Esophagus muscularis mucosa (tissue), 4 donors: ENCODE measurements around the gene STRAP. TPM values are rescaled to one million over a fixed set of nuclear protein-coding genes. Genes with fewer than 3 reads are reported as not detected.

ENCODE experiments used
- DNase-seq: peaks from one replicate; pipeline ENCODE4 v3.0.0-alpha.2; 2017; ENCODE audit errors: extremely low spot score
- H3K27ac ChIP-seq, 4 donors: fragments of 200-600 bp; sonication (generic); replicated peaks in 1 of 4; 1 replicate in 3 of 4; 2 replicates in 1 of 4; pipeline ENCODE4 v1.5.1; 2016 to 2019; ENCODE audit warnings: mild to moderate bottlenecking in 1 of 4
- H3K27me3 ChIP-seq, 4 donors: fragments of 200-600 bp; sonication (generic); one replicate each; pipeline versions ENCODE4 v1.5.1 to v1.6.0; 2016 to 2019
- H3K36me3 ChIP-seq, 4 donors: fragments of 200-600 bp; sonication (generic); one replicate each; pipeline ENCODE4 v1.5.1; 2016 to 2019
- H3K4me1 ChIP-seq, 4 donors: fragments of 200-600 bp; sonication (generic); one replicate each; pipeline ENCODE4 v1.5.1; 2016 to 2019
- H3K4me3 ChIP-seq, 4 donors: fragments of 200-600 bp; sonication (generic); 1 replicate in 2 of 4; 2 replicates in 2 of 4; pipeline ENCODE4 v1.5.1; 2016 to 2019; ENCODE audit warnings: mild to moderate bottlenecking in 4 of 4, moderate library complexity in 1 of 4
- H3K9me3 ChIP-seq, 4 donors: fragments of 200-600 bp; sonication (generic); 1 replicate in 3 of 4; 2 replicates in 1 of 4; pipeline ENCODE4 v1.5.1; 2016 to 2019
- EP300 ChIP-seq: sonication (generic); formaldehyde crosslinking; IDR thresholded peaks from one replicate; pipeline ENCODE4 v1.6.1; 2017; ENCODE audit warnings: antibody characterized with exemption
- POLR2A ChIP-seq: fragments of 450-650 bp; IDR thresholded peaks from one replicate; pipeline ENCODE4 v1.6.1; 2017; ENCODE audit warnings: antibody characterized with exemption, moderate library complexity, mild to moderate bottlenecking, low read depth
- POLR2AphosphoS5 ChIP-seq, 2 donors: sonication (generic); formaldehyde crosslinking; IDR thresholded peaks; one replicate each; pipeline ENCODE4 v1.6.1; 2017; ENCODE audit warnings: antibody characterized with exemption in 2 of 2
- WGBS: methylation state at CpG from one replicate; pipeline ENCODE4 v1.1.5; 2018; 5-methylcytosine and 5-hydroxymethylcytosine counted together
- intact Hi-C: fragments of 100-400 bp; cut with DNase I; formaldehyde crosslinking; loops from one replicate; pipeline ENCODE4 v1.15.1; 2023
- total RNA-seq, 4 donors: library from RNA; depleted of rRNA; stranded (reverse); fragments of >200 nt; gene quantifications; one replicate each; pipeline versions ENCODE4 v1.1.0 to v1.2.1, GENCODE V29; 2016
- TF ChIP-seq, protein P1 (sequence below), 3 experiments: fragments of 200-600 bp in 2 of 3; fragments of 450-650 bp in 1 of 3; sonication (generic) in 2 of 3; IDR thresholded peaks; one replicate each; pipeline ENCODE4 v1.5.1; 2017 to 2019; ENCODE audit warnings: antibody characterized with exemption in 3 of 3, mild to moderate bottlenecking in 2 of 3, moderate library complexity in 1 of 3

STRAP gene
- 10 to 100 TPM; 63.9 to 78.5 (median 74.0) TPM for total RNA-seq

DNA sequence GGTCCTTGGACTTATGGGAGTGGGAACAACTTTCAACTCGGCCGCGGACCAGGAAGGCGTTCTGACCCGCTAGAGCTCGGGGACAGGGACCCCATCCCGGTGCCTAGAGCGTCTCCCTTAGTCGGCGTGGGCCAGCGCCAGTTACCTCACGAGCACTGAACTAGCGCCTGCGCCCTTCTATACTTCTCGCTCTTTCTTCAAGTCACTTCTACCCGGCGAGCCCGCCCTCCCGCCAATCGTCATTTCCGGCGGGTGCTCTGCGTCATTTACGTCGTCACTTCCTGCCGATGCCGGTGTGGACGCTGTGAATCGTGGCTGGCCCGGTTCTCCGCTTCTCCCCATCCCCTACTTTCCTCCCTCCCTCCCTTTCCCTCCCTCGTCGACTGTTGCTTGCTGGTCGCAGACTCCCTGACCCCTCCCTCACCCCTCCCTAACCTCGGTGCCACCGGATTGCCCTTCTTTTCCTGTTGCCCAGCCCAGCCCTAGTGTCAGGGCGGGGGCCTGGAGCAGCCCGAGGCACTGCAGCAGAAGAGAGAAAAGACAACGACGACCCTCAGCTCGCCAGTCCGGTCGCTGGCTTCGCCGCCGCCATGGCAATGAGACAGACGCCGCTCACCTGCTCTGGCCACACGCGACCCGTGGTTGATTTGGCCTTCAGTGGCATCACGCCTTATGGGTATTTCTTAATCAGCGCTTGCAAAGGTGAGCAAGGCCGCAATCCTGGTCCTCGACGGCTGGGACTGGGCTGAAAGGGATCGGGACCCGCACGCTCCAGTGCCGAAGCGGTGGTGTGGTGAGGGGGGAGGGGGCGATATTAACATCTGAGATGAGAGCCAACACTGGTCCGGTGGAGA, at the start of gene STRAP:
STRAP (plus strand) TSS at position 270 of the 854 bp plus-strand sequence; CDS start at position 591, 321 bp downstream.
- DNase-seq = peak; percentile 100
- no peaks in the 10 kb centered on the region for H3K36me3 ChIP-seq
- no peaks in the 10 kb centered on the region for H3K27me3 ChIP-seq
- under 1% methylated on average over 41 of the region's 63 CpGs for WGBS
- no peak for TF ChIP-seq EP300
- peak; percentile 100 for TF ChIP-seq POLR2AphosphoS5 (IDR thresholded peaks at IDR 0.05)
- peak; percentile 91 for TF ChIP-seq POLR2A
- TF ChIP-seq, protein P1, sequence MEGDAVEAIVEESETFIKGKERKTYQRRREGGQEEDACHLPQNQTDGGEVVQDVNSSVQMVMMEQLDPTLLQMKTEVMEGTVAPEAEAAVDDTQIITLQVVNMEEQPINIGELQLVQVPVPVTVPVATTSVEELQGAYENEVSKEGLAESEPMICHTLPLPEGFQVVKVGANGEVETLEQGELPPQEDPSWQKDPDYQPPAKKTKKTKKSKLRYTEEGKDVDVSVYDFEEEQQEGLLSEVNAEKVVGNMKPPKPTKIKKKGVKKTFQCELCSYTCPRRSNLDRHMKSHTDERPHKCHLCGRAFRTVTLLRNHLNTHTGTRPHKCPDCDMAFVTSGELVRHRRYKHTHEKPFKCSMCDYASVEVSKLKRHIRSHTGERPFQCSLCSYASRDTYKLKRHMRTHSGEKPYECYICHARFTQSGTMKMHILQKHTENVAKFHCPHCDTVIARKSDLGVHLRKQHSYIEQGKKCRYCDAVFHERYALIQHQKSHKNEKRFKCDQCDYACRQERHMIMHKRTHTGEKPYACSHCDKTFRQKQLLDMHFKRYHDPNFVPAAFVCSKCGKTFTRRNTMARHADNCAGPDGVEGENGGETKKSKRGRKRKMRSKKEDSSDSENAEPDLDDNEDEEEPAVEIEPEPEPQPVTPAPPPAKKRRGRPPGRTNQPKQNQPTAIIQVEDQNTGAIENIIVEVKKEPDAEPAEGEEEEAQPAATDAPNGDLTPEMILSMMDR (IDR thresholded peaks at IDR 0.05) = no peak
- H3K4me1 ChIP-seq = peaks cover 17 to 50% (median 46%) of the 10 kb centered on the region in 4 donors
- intact Hi-C loops = no loop called here
- H3K4me3 ChIP-seq = peak within 1 kb of the TSS; percentile 77 to 90 (median 86)
- H3K27ac ChIP-seq = peak within 1 kb of the TSS; percentile 96 to 99 (median 98)
- no peaks in the 10 kb centered on the region for H3K9me3 ChIP-seq

DNA sequence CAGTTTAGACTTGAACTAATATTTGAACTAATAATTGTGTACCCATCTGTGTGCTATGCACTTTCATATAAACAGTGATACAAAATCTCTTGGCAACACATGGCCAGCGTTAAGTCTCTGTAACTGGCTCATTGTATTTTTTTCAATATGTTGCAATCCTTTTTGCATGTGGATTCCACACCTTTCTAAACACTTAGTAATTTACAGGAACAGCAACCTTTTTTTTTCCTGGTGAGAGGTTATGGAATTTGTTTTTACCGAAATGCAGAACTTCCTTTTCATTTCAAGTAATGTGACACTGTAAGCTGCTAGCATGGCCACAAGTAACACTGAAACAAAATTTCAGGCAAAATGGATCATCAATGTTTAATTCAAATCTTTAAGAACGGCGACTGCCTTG, 47.6 kb upstream of the STRAP start:
- TF ChIP-seq, protein P1 (IDR thresholded peaks at IDR 0.05) = no peak
- TF ChIP-seq POLR2A = no peak
- TF ChIP-seq POLR2AphosphoS5 (IDR thresholded peaks at IDR 0.05) = no peak
- no peak for TF ChIP-seq EP300
- Histone ChIP-seq H3K27ac (no peak overlapping the region), H3K36me3 (no peaks in the 10 kb centered on the region), H3K9me3 (no peaks in the 10 kb centered on the region), H3K27me3 (no peaks in the 10 kb centered on the region), H3K4me3 (no peak overlapping the region), H3K4me1 (peaks cover 0 to 3% (median 0%) of the 10 kb centered on the region in 4 donors)
- 79% methylated on average over 4 of the region's 4 CpGs for WGBS
- peak; percentile 4 for DNase-seq
- intact Hi-C loops = no loop called here

GRCh38 chr12:15837141-15837790, 44.9 kb upstream of the STRAP start:
- intact Hi-C loops = no loop called here
- H3K4me1 ChIP-seq = peaks cover 0 to 3% (median 0%) of the 10 kb centered on the region in 4 donors
- no peaks in the 10 kb centered on the region for H3K9me3 ChIP-seq
- WGBS = 59% methylated on average over 5 of the region's 5 CpGs
- H3K4me3 ChIP-seq = no peak overlapping the region
- no peaks in the 10 kb centered on the region for H3K36me3 ChIP-seq
- DNase-seq = peak; percentile 72
- no peak for TF ChIP-seq POLR2AphosphoS5 (IDR thresholded peaks at IDR 0.05)
- TF ChIP-seq, protein P1 (IDR thresholded peaks at IDR 0.05) = no peak
- no peak for TF ChIP-seq EP300
- TF ChIP-seq POLR2A = no peak
- no peak overlapping the region for H3K27ac ChIP-seq
- H3K27me3 ChIP-seq = no peaks in the 10 kb centered on the region

GRCh38 chr12:15839041-15839440, 43.1 kb upstream of the STRAP start:
- no peaks in the 10 kb centered on the region for H3K9me3 ChIP-seq
- intact Hi-C loops = no loop called here
- peaks cover 0 to 3% (median 0%) of the 10 kb centered on the region in 4 donors for H3K4me1 ChIP-seq
- DNase-seq = peak; percentile 24
- no peak overlapping the region for H3K27ac ChIP-seq
- no peak overlapping the region for H3K4me3 ChIP-seq
- no peak for TF ChIP-seq POLR2A
- TF ChIP-seq POLR2AphosphoS5 (IDR thresholded peaks at IDR 0.05) = no peak
- TF ChIP-seq, protein P1 (IDR thresholded peaks at IDR 0.05) = no peak
- no peak for TF ChIP-seq EP300
- no peaks in the 10 kb centered on the region for H3K27me3 ChIP-seq
- H3K36me3 ChIP-seq = no peaks in the 10 kb centered on the region
- 60% methylated on average over 2 of the region's 2 CpGs for WGBS
